ENCODE results near the gene UST. TPM values are rescaled to one million over a fixed set of nuclear protein-coding genes. Genes with fewer than 3 reads are reported as not detected.

The UST gene
- total and polyA plus RNA-seq, 2 of the 8 experiments (the other 6 are each of a cell fraction or from before 2014, with no cell fraction given), result 13.5 to 34.5 TPM

GRCh38 chr6:148957752-148958151, 210.9 kb downstream of the UST start:
- POLR2A ChIA-PET (ENCODE audit: partially characterized antibody), result no interaction called here
- CTCF ChIA-PET (ENCODE audit: partially characterized antibody), result interaction anchor here (0.6 to 2.5 kb wide), 12 partner anchors 9 to 398 kb away, joined by 3 to 9 read pairs (median 3); no protein-coding TSS in a partner anchor
- H3K4ac ChIP-seq (replicated peaks; ENCODE audit: insufficient read length, low read depth, low read length), result no peak overlapping the region
- H2BK20ac ChIP-seq (ENCODE audit: low read length), result no peak overlapping the region
- no peak overlapping the region; the same call in 1 of the 2 replicates for H2BK5ac ChIP-seq (ENCODE audit: low read depth, low read length)
- H3K23ac ChIP-seq (ENCODE audit: insufficient read length), result no peak overlapping the region
- no peak overlapping the region for H3K4me2 ChIP-seq (ENCODE audit: insufficient read depth in 1 of 2, low read depth in 2 of 2, low read length in 2 of 2)
- H3K23me2 ChIP-seq (ENCODE audit: low read depth, low read length), result no peaks in the 10 kb centered on the region
- peaks cover 0 to 4% of the 10 kb centered on the region in 2 experiments; a peak in 1 of 4 replicates for H3K79me2 ChIP-seq (ENCODE audit: control insufficient read depth in 1 of 2, insufficient read depth in 2 of 2, low read length in 2 of 2)
- peaks cover 2 to 20% (median 9%) of the 10 kb centered on the region in 4 experiments; a peak in 6 of 8 replicates for H3K36me3 ChIP-seq (ENCODE audit: control insufficient read depth in 2 of 4, insufficient read depth in 4 of 4, low read length in 3 of 4)
- H3K18ac ChIP-seq (ENCODE audit: extremely low read depth, low read length), result no peak overlapping the region
- H2BK15ac ChIP-seq (ENCODE audit: low read length), result no peak overlapping the region
- no peaks in the 10 kb centered on the region for H3K27me3 ChIP-seq (replicated peaks in 1 of 4; ENCODE audit: control insufficient read depth in 3 of 4, extremely low read depth in 1 of 4, insufficient read depth in 3 of 4, low read length in 3 of 4)
- peaks cover 2% of the 10 kb centered on the region; the same call in 1 of the 2 replicates for H3K79me1 ChIP-seq (ENCODE audit: low read depth, low read length)
- H4K20me1 ChIP-seq (replicated peaks in 1 of 2; ENCODE audit: control insufficient read depth in 1 of 2, insufficient read depth in 2 of 2, low read length in 2 of 2), result no peaks in the 10 kb centered on the region
- 95% methylated on average over 5 of the region's 5 CpGs; no CpG with 5 or more reads in 1 of the 2 experiments for WGBS, 2 experiments (ENCODE audit: extremely low coverage in 1 of 2, insufficient coverage in 1 of 2, insufficient read length in 1 of 2, insufficient replicate concordance in 2 of 2, low coverage in 1 of 2, low lambda C conversion rate in 2 of 2, missing lambda C conversion rate in 1 of 2)
- TF ChIP-seq BRCA1 (IDR thresholded peaks at IDR 0.05; ENCODE audit: low read depth, low read length), result no peak
- TF ChIP-seq RXRA (IDR thresholded peaks at IDR 0.05; ENCODE audit: insufficient read depth, low read depth, low read length), result no peak
- no peak for TF ChIP-seq SRF (IDR thresholded peaks at IDR 0.05; ENCODE audit: low read depth, low read length)
- no peak for TF ChIP-seq PHF8 (conservative IDR thresholded peaks at IDR 0.05; ENCODE audit: low read depth, low read length)
- TF ChIP-seq E2F6 (IDR thresholded peaks at IDR 0.05), result no peak
- no peak for TF ChIP-seq NRF1 (IDR thresholded peaks at IDR 0.05; ENCODE audit: low read depth, low read length)
- TF ChIP-seq ATF3 (IDR thresholded peaks at IDR 0.05; ENCODE audit: insufficient read depth, low read depth, low read length), result no peak
- no peak for TF ChIP-seq MAX (IDR thresholded peaks at IDR 0.05)
- no peak for TF ChIP-seq SP2 (IDR thresholded peaks at IDR 0.05; ENCODE audit: low read length)
- TF ChIP-seq SIRT6 (IDR thresholded peaks at IDR 0.05; ENCODE audit: low read length), result no peak
- TF ChIP-seq KDM5A (IDR thresholded peaks at IDR 0.05; ENCODE audit: low read length), result no peak
- no peak for TF ChIP-seq CEBPB (IDR thresholded peaks at IDR 0.05; ENCODE audit: low read depth, low read length)
- no peak for TF ChIP-seq SUZ12 (IDR thresholded peaks at IDR 0.05; ENCODE audit: low read length)
- TF ChIP-seq POU5F1 (IDR thresholded peaks at IDR 0.05; ENCODE audit: low read depth, low read length), result no peak
- H3K56ac ChIP-seq (replicated peaks; ENCODE audit: insufficient read length, low read depth, low read length), result no peak overlapping the region
- no peak overlapping the region for H4K91ac ChIP-seq (replicated peaks; ENCODE audit: insufficient read length, low read length)
- no peak overlapping the region for H2BK12ac ChIP-seq (ENCODE audit: low read depth, low read length)
- H4K5ac ChIP-seq (ENCODE audit: insufficient read length, low read depth, low read length), result no peak overlapping the region
- H2BK120ac ChIP-seq (replicated peaks; ENCODE audit: low read depth, low read length), result peak overlapping the region; percentile 56
- no peak overlapping the region for H2AFZ ChIP-seq (ENCODE audit: low read length)
- FAIRE-seq (no peak), DNase-seq (ENCODE audit: low read depth in 1 of 2, low spot score in 2 of 2) (no peak)
- H3K27ac ChIP-seq (ENCODE audit: low read depth, low read length), result no peak overlapping the region
- no peak overlapping the region for H4K8ac ChIP-seq (ENCODE audit: extremely low read depth, insufficient read depth, low read length)
- H3K9ac ChIP-seq (replicated peaks in 1 of 4; ENCODE audit: extremely low read depth in 1 of 4, low read depth in 3 of 4, low read length in 3 of 4), result no peak overlapping the region
- H3K4me3 ChIP-seq (ENCODE audit: extremely low read depth in 1 of 4, insufficient read depth in 2 of 4, low read depth in 3 of 4, low read length in 4 of 4), result no peak overlapping the region
- peaks cover 0 to 3% of the 10 kb centered on the region in 2 experiments; a peak in 2 of 4 replicates for H3K9me3 ChIP-seq (ENCODE audit: insufficient read depth in 2 of 2, low read depth in 1 of 2, low read length in 1 of 2)
- H3K4me1 ChIP-seq (replicated peaks in 1 of 4; ENCODE audit: control insufficient read depth in 3 of 4, insufficient read depth in 4 of 4, low read length in 3 of 4), result peaks cover 0 to 4% (median 1%) of the 10 kb centered on the region in 4 experiments; a peak in 3 of 7 replicates
- no peak overlapping the region for H3K14ac ChIP-seq (ENCODE audit: insufficient read length)
- H2AK5ac ChIP-seq (ENCODE audit: low read depth, low read length), result no peak overlapping the region

All from H1 (cell line).